DOHH2 (cell line): ENCODE measurements around the gene AFAP1.

Experiments
- H3F3A ChIP-seq: fragments of 200-600 bp; sonication (generic), shearing (Covaris generic); 2 replicates; pipeline ENCODE4 v1.6.0; 2016; ENCODE audit warnings: antibody characterized with exemption, mild to moderate bottlenecking; ENCODE audit not compliant: control insufficient read depth, insufficient read depth
- H3K27ac ChIP-seq: fragments of 200-600 bp; sonication (generic); 2 replicates; pipeline ENCODE4 v1.5.1; 2014; ENCODE audit warnings: low read depth, mild to moderate bottlenecking, low read length, moderate library complexity
- H3K27me3 ChIP-seq: fragments of 200-600 bp; sonication (generic); 2 replicates; pipeline ENCODE4 v1.6.1; 2014; ENCODE audit warnings: mild to moderate bottlenecking, low read length, mixed read lengths; ENCODE audit not compliant: control insufficient read depth
- H3K36me3 ChIP-seq: fragments of 200-600 bp; sonication (generic); 2 replicates; pipeline ENCODE4 v1.6.1; 2014; ENCODE audit warnings: mild to moderate bottlenecking, low read length, moderate library complexity, mixed read lengths; ENCODE audit not compliant: control insufficient read depth
- H3K4me1 ChIP-seq: fragments of 200-600 bp; sonication (generic); 2 replicates; pipeline ENCODE4 v1.6.1; 2014; ENCODE audit warnings: mild to moderate bottlenecking, low read length, mixed read lengths; ENCODE audit not compliant: control insufficient read depth
- H3K4me2 ChIP-seq: fragments of 200-600 bp; sonication (generic); 2 replicates; pipeline ENCODE4 v1.6.0; 2014; ENCODE audit warnings: mild to moderate bottlenecking, low read length, moderate library complexity
- H3K4me3 ChIP-seq: fragments of 200-600 bp; sonication (generic); 2 replicates; pipeline ENCODE4 v1.5.1; 2014; ENCODE audit warnings: mild to moderate bottlenecking, low read length, mixed read lengths
- H3K79me2 ChIP-seq: fragments of 200-600 bp; sonication (generic); 2 replicates; pipeline ENCODE4 v1.6.1; 2014; ENCODE audit warnings: mild to moderate bottlenecking, low read length, mixed read lengths; ENCODE audit not compliant: control insufficient read depth
- H3K9me2 ChIP-seq: fragments of 200-600 bp; sonication (generic); replicated peaks from 2 replicates; pipeline ENCODE4 v1.6.1; 2014; ENCODE audit warnings: mild to moderate bottlenecking, low read length, mixed read lengths; ENCODE audit not compliant: control insufficient read depth
- H3K9me3 ChIP-seq: fragments of 200-600 bp; sonication (generic); 2 replicates; pipeline ENCODE4 v1.6.1; 2014; ENCODE audit warnings: antibody characterized with exemption, low read length, mixed read lengths; ENCODE audit not compliant: control insufficient read depth, insufficient read depth
- H4K20me1 ChIP-seq: fragments of 200-600 bp; sonication (generic); 2 replicates; pipeline ENCODE4 v1.6.0; 2014; ENCODE audit warnings: low read depth, mild to moderate bottlenecking, antibody characterized with exemption, low read length, moderate library complexity; ENCODE audit not compliant: control insufficient read depth, insufficient read depth
- EZH2phosphoT487 ChIP-seq: fragments of 200-600 bp; sonication (generic); IDR thresholded peaks from 2 replicates; pipeline ENCODE4 v1.6.1; 2017; ENCODE audit warnings: borderline replicate concordance, mild to moderate bottlenecking, antibody characterized with exemption, low read length, moderate library complexity, mixed read lengths
- TF ChIP-seq, protein P1 (sequence below): fragments of 200-600 bp; sonication (generic); IDR thresholded peaks from one replicate; pipeline ENCODE4 v1.5.1; 2014; ENCODE audit warnings: antibody characterized with exemption, mild to moderate bottlenecking, low read depth, low read length; ENCODE audit not compliant: poor library complexity, severe bottlenecking

Gene AFAP1

DNA sequence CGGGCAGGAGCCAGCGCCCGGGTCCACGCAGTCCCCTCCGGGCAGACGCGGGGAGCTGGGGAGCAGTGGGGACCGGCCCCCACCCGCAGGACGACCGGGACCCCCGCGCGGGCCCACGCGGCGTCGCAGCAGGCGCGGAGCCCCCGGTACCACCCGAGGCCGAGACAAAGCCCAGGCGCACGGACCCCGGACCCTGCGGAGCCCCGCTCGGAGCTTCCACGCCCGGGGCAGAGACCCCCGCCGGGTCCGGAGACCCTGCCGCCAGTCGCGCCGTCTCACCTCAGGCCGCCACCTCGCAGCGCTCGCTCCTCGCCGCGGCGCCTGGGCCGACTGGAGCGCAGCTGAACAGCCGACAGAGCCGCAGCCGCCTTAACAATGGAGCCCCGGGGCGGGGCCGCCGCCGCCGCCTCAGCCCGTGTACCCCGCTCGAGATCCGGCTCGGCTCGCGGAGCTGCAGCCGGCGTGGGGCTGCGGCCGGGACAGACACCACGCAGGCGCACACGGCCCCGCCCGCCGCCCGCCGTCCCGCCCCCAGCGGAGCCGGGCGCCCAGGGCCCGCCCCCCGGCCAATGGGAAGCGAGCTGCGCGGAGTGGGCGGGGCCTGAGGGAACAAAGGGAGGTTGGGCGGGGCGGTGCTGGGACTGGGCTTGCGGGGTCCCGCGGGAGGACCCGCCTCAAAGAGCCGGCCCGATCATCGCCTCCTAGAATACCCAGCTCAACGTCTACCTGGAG lies at the start of gene AFAP1:
AFAP1 (minus strand) TSS at position 485 of the 732 bp plus-strand sequence. CDS start 67,783 bp downstream, outside the sequence.
- Histone ChIP-seq H3K4me1 (no peaks in the 10 kb centered on the region), H4K20me1 (no peaks in the 10 kb centered on the region), H3K36me3 (no peaks in the 10 kb centered on the region), H3K4me3 (no peak within 1 kb of the TSS), H3K9me2 (no peaks in the 10 kb centered on the region), H3K4me2 (peak within 1 kb of the TSS; percentile 42), H3K27ac (no peak within 1 kb of the TSS), H3K79me2 (no peaks in the 10 kb centered on the region), H3K27me3 (peaks cover 9% of the 10 kb centered on the region), H3K9me3 (no peaks in the 10 kb centered on the region), H3F3A (no peaks in the 10 kb centered on the region)
- no peak for TF ChIP-seq EZH2phosphoT487
- TF ChIP-seq, protein P1, sequence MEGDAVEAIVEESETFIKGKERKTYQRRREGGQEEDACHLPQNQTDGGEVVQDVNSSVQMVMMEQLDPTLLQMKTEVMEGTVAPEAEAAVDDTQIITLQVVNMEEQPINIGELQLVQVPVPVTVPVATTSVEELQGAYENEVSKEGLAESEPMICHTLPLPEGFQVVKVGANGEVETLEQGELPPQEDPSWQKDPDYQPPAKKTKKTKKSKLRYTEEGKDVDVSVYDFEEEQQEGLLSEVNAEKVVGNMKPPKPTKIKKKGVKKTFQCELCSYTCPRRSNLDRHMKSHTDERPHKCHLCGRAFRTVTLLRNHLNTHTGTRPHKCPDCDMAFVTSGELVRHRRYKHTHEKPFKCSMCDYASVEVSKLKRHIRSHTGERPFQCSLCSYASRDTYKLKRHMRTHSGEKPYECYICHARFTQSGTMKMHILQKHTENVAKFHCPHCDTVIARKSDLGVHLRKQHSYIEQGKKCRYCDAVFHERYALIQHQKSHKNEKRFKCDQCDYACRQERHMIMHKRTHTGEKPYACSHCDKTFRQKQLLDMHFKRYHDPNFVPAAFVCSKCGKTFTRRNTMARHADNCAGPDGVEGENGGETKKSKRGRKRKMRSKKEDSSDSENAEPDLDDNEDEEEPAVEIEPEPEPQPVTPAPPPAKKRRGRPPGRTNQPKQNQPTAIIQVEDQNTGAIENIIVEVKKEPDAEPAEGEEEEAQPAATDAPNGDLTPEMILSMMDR: no peak

DNA sequence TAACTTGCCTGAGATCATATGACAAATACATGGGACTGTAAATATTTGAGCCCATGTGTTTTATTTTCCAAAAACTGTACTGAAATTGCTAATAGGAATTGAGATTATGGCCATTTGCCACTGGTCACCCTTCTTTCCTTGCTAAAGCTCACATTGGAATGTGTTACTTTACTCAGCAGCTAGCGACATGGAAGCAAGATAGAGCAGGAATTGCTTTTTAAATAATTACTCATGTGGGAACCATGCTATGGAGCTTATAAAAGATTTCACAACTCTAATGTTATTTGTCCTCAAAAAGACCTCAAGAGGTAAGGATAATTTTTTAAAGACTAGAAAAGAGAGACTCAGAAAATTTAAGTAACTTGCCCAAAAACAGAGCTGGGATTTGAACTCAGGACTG lies 48.8 kb upstream of the AFAP1 start:
- TF ChIP-seq, protein P1: no peak
- TF ChIP-seq EZH2phosphoT487: no peak
- no peaks in the 10 kb centered on the region for H3K79me2 ChIP-seq
- H3K9me2 ChIP-seq: no peaks in the 10 kb centered on the region
- H3F3A ChIP-seq: no peaks in the 10 kb centered on the region
- H3K4me2 ChIP-seq: no peak overlapping the region
- H3K27ac ChIP-seq: no peak overlapping the region
- no peaks in the 10 kb centered on the region for H3K36me3 ChIP-seq
- H3K9me3 ChIP-seq: no peaks in the 10 kb centered on the region
- H3K4me3 ChIP-seq: no peak overlapping the region
- H4K20me1 ChIP-seq: no peaks in the 10 kb centered on the region
- no peaks in the 10 kb centered on the region for H3K27me3 ChIP-seq
- no peaks in the 10 kb centered on the region for H3K4me1 ChIP-seq

DNA sequence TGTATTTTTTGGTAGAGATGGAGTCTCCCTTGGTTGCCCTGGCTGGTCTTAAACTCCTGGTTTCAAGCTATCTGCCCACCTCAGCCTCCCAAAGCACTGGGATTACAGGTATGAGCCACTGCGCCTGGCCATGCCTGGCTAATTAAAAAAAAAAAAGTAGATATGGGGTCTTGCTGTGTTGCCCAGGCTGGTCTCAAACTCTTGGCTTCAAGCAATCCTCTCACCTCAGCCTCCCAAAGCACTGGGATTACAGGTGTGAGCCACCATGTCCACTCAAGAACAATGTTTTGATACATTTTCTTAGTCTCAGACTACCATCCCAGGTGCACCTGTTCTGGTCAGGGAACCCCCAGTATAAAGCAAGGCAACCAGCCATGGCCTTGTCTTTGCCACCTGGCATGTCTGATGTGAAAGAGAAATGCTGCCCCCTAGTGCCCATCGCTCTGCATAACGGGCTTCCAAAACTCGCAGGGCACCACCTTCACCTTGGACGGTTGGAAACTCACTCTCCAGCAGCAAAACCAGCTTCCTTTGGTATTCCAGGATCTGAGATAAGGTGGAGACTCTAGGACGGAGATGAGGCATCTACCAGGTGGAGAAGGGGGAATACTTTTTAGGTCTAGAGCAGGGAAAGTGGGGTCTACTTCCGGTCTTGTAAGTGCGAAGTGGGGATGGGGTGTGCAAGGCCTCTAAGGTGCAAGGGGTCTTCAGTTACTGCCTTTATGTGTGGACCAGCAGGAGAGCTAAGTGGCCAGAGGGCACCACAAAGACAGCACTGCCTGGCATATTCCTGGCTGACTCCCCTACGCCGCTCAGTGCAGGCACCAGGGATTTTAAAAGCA lies 47.7 kb upstream of the AFAP1 start:
- TF ChIP-seq, protein P1: peak; percentile 89
- TF ChIP-seq EZH2phosphoT487: no peak
- Histone ChIP-seq H3F3A (no peaks in the 10 kb centered on the region), H3K9me3 (no peaks in the 10 kb centered on the region), H3K4me3 (no peak overlapping the region), H3K27ac (no peak overlapping the region), H3K79me2 (no peaks in the 10 kb centered on the region), H3K4me2 (no peak overlapping the region), H3K9me2 (no peaks in the 10 kb centered on the region), H3K27me3 (no peaks in the 10 kb centered on the region), H3K36me3 (no peaks in the 10 kb centered on the region), H3K4me1 (no peaks in the 10 kb centered on the region), H4K20me1 (no peaks in the 10 kb centered on the region)
